ENCODE measurements around the gene SH3GL3. TPM values are rescaled to one million over a fixed set of nuclear protein-coding genes. Genes with fewer than 3 reads are reported as not detected.

SH3GL3 gene
- total RNA-seq, 1 experiment from 2014 or later = not detected

GRCh38 chr15:83499476-83499875, 52.3 kb downstream of the SH3GL3 start:
- ChIA-PET CTCF (interaction anchor here (0.5 kb wide), 1 partner anchor 957 kb away, joined by 5 read pairs; no protein-coding TSS in a partner anchor), POLR2A (no interaction called here)
- H3K4me1 ChIP-seq (ENCODE audit: control insufficient read depth, insufficient read depth, low read length) = no peaks in the 10 kb centered on the region
- TF ChIP-seq POLR2AphosphoS5 (IDR thresholded peaks at IDR 0.05; ENCODE audit: low read depth, low read length) (no peak), TCF7L2 (IDR thresholded peaks at IDR 0.05; ENCODE audit: low read depth, low read length) (no peak), SIN3A (IDR thresholded peaks at IDR 0.05; ENCODE audit: borderline replicate concordance, insufficient read depth, low read depth, low read length) (no peak), CTCF (IDR thresholded peaks at IDR 0.05) (no peak)
- TF ChIP-seq, protein P1, sequence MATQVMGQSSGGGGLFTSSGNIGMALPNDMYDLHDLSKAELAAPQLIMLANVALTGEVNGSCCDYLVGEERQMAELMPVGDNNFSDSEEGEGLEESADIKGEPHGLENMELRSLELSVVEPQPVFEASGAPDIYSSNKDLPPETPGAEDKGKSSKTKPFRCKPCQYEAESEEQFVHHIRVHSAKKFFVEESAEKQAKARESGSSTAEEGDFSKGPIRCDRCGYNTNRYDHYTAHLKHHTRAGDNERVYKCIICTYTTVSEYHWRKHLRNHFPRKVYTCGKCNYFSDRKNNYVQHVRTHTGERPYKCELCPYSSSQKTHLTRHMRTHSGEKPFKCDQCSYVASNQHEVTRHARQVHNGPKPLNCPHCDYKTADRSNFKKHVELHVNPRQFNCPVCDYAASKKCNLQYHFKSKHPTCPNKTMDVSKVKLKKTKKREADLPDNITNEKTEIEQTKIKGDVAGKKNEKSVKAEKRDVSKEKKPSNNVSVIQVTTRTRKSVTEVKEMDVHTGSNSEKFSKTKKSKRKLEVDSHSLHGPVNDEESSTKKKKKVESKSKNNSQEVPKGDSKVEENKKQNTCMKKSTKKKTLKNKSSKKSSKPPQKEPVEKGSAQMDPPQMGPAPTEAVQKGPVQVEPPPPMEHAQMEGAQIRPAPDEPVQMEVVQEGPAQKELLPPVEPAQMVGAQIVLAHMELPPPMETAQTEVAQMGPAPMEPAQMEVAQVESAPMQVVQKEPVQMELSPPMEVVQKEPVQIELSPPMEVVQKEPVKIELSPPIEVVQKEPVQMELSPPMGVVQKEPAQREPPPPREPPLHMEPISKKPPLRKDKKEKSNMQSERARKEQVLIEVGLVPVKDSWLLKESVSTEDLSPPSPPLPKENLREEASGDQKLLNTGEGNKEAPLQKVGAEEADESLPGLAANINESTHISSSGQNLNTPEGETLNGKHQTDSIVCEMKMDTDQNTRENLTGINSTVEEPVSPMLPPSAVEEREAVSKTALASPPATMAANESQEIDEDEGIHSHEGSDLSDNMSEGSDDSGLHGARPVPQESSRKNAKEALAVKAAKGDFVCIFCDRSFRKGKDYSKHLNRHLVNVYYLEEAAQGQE (IDR thresholded peaks at IDR 0.05; ENCODE audit: insufficient read depth in 1 of 2, low read depth in 2 of 2, low read length in 1 of 2) = no peak
- in situ Hi-C loops (cut with HindIII; ENCODE audit: low pct_unique_long_range_greater_than_20kb, low sequenced_read_pairs) = no loop called here
- BruUV-seq (replicated peaks) = no TSS peak
- DNase-seq (ENCODE audit: low read depth, low spot score) (no peak), ATAC-seq (no peak)
- no peaks in the 10 kb centered on the region for H3K27me3 ChIP-seq (ENCODE audit: control insufficient read depth, insufficient read depth, low read length)
- H3K27ac ChIP-seq (ENCODE audit: low read length) = no peak overlapping the region
- no peaks in the 10 kb centered on the region for H3K36me3 ChIP-seq (ENCODE audit: control insufficient read depth, insufficient read depth, low read length)
- no peaks in the 10 kb centered on the region for H3K9me3 ChIP-seq (ENCODE audit: control insufficient read depth, insufficient read depth, low read depth, low read length)
- H3K4me3 ChIP-seq (ENCODE audit: low read depth in 2 of 2, low read length in 2 of 2) = no peak overlapping the region
- intact Hi-C loops (cut with micrococcal nuclease; ENCODE audit: unreplicated experiment) = no loop called here

DNA sequence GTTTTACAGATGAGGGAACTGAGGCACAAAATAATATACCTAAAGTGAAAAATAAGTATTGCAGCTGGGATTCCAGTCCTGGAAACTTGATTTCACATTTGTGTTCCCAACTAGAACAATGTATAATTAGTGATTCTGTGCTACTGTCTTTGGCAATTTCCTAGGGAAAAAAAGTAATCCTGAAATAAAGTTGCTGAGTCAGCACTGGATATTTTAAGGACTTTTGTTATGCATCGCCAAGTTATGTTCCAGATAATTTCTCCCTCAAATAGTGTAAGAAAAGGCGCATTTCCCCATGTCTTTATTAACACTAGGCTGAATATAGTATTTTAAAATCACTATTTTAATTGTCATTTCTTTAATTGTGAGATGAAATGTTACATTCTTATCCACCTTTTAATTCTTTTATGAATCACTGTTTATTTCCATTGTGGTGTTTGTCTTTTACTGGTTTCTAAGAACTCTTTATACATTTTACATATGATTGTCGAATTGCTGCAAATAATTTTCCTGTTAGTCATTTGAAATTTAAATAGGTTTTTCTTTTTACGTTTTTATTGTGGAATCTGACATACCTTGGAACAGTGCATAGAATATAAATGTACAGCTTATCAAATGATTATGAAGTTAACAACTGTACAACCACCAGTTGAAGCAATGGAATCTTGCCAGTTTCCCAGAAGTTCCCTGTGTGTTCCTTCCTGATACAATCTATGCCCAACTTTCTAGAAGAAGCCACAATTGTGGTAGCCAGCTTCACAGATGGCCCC, 56.6 kb downstream of the SH3GL3 start:
- ATAC-seq = no peak

More for the DNA sequence above, 56.6 kb downstream of the SH3GL3 start:
- intact Hi-C loops (cut with micrococcal nuclease; ENCODE audit: unreplicated experiment) (no loop called here), in situ Hi-C loops (cut with HindIII; ENCODE audit: low pct_unique_long_range_greater_than_20kb, low sequenced_read_pairs) (no loop called here)
- Histone ChIP-seq H3K4me1 (ENCODE audit: control insufficient read depth, insufficient read depth, low read length) (no peaks in the 10 kb centered on the region), H3K9me3 (ENCODE audit: control insufficient read depth, insufficient read depth, low read depth, low read length) (no peaks in the 10 kb centered on the region), H3K4me3 (ENCODE audit: low read depth in 2 of 2, low read length in 2 of 2) (no peak overlapping the region), H3K27me3 (ENCODE audit: control insufficient read depth, insufficient read depth, low read length) (no peaks in the 10 kb centered on the region), H3K27ac (ENCODE audit: low read length) (no peak overlapping the region), H3K36me3 (ENCODE audit: control insufficient read depth, insufficient read depth, low read length) (no peaks in the 10 kb centered on the region)
- DNase-seq (ENCODE audit: low read depth, low spot score) = no peak
- POLR2A ChIA-PET = no interaction called here
- BruUV-seq (replicated peaks) = no TSS peak
- TF ChIP-seq CTCF (IDR thresholded peaks at IDR 0.05) (no peak), SIN3A (IDR thresholded peaks at IDR 0.05; ENCODE audit: borderline replicate concordance, insufficient read depth, low read depth, low read length) (no peak), POLR2AphosphoS5 (IDR thresholded peaks at IDR 0.05; ENCODE audit: low read depth, low read length) (no peak), TCF7L2 (IDR thresholded peaks at IDR 0.05; ENCODE audit: low read depth, low read length) (no peak)
- TF ChIP-seq, protein P1 (IDR thresholded peaks at IDR 0.05; ENCODE audit: insufficient read depth in 1 of 2, low read depth in 2 of 2, low read length in 1 of 2) = no peak
- CTCF ChIA-PET = no interaction called here
